ENCODE results near the gene GPR173.

GPR173 gene

GRCh38 chrX:53071604-53072417 lies 23.2 kb downstream of the GPR173 start:
- DNase-seq = peak; percentile 78

- no peak for DNase-seq
These were observed 24.0 kb downstream of the GPR173 start for GRCh38 chrX:53072418-53073114.

GRCh38 chrX:53073115-53073586 lies 24.6 kb downstream of the GPR173 start:
- DNase-seq = peak; percentile 35

GRCh38 chrX:53075011-53075410 lies 26.4 kb downstream of the GPR173 start:
- DNase-seq = no peak

GRCh38 chrX:53076671-53077070 lies 28.1 kb downstream of the GPR173 start:
- DNase-seq = no peak

GRCh38 chrX:53077207-53078197 lies 28.9 kb downstream of the GPR173 start:
- DNase-seq = no peak

GRCh38 chrX:53078943-53079342 lies 30.4 kb downstream of the GPR173 start:
- no peak for DNase-seq

GRCh38 chrX:53080628-53081580 lies 32.3 kb downstream of the GPR173 start:
- DNase-seq = no peak

- peak; percentile 91 for DNase-seq
These were observed 33.6 kb downstream of the GPR173 start, which contains the start of gene TSPYL2 for GRCh38 chrX:53081925-53082772. TSS of gene TSPYL2 (plus strand) at chrX:53082367. CDS start at chrX:53082499, 132 bp downstream.

GRCh38 chrX:53082773-53083616 lies 34.4 kb downstream of the GPR173 start:
- DNase-seq = no peak

- no peak for DNase-seq
These were observed 35.5 kb downstream of the GPR173 start for GRCh38 chrX:53084043-53084570.

GRCh38 chrX:53084863-53085262 lies 36.3 kb downstream of the GPR173 start:
- DNase-seq = no peak

GRCh38 chrX:53085661-53086229 lies 37.2 kb downstream of the GPR173 start:
- no peak for DNase-seq

GRCh38 chrX:53086464-53086863 lies 37.9 kb downstream of the GPR173 start:
- no peak for DNase-seq

- DNase-seq = no peak
These were observed 38.8 kb downstream of the GPR173 start for GRCh38 chrX:53087388-53087831.

- peak; percentile 84 for DNase-seq
These were observed 39.8 kb downstream of the GPR173 start for GRCh38 chrX:53088136-53088974.

- peak; percentile 68 for DNase-seq
These were observed 40.7 kb downstream of the GPR173 start for GRCh38 chrX:53089224-53089842.
